Gastroesophageal sphincter (tissue), 4 donors: ENCODE results near the gene FCRL5. TPM values are rescaled to one million over a fixed set of nuclear protein-coding genes. Genes with fewer than 3 reads are reported as not detected.

Experiments
- ATAC-seq: fragments of 150-250 bp; one replicate; pipeline ENCODE4 v1.9.1; 2016; ENCODE audit warnings: mild to moderate bottlenecking, moderate library complexity
- H3K27ac ChIP-seq, 4 donors: fragments of 200-600 bp; sonication (generic) in 3 of 4; 1 replicate in 3 of 4; 2 replicates in 1 of 4; pipeline ENCODE4 v1.5.1; 2016 to 2019
- H3K27me3 ChIP-seq: fragments of 200-600 bp; sonication (generic); one replicate; pipeline ENCODE4 v1.5.1; 2019
- H3K36me3 ChIP-seq, 2 donors: fragments of 200-600 bp; sonication (generic); one replicate each; pipeline ENCODE4 v1.5.1; 2019; ENCODE audit warnings: control low read depth in 1 of 2
- H3K4me1 ChIP-seq, 3 donors: fragments of 200-600 bp; sonication (generic); 1 replicate in 2 of 3; 2 replicates in 1 of 3; pipeline ENCODE4 v1.5.1; 2016 to 2019; ENCODE audit warnings: control low read depth in 2 of 3
- H3K4me3 ChIP-seq, 2 donors: fragments of 200-600 bp; sonication (generic); one replicate each; pipeline ENCODE4 v1.5.1; 2019; ENCODE audit warnings: mild to moderate bottlenecking in 1 of 2, moderate library complexity in 1 of 2
- H3K9me3 ChIP-seq, 3 donors: fragments of 200-600 bp; sonication (generic); one replicate each; pipeline ENCODE4 v1.5.1; 2017 to 2019; ENCODE audit warnings: control low read depth in 2 of 3
- EP300 ChIP-seq: sonication (generic); formaldehyde crosslinking; IDR thresholded peaks from one replicate; pipeline ENCODE4 v1.6.1; 2017; ENCODE audit warnings: antibody characterized with exemption, mild to moderate bottlenecking
- POLR2A ChIP-seq, 2 donors: fragments of 450-650 bp; IDR thresholded peaks; one replicate each; pipeline ENCODE4 v1.6.1; 2017; ENCODE audit warnings: antibody characterized with exemption in 2 of 2, mild to moderate bottlenecking in 2 of 2, moderate library complexity in 1 of 2
- POLR2AphosphoS5 ChIP-seq: sonication (generic); formaldehyde crosslinking; IDR thresholded peaks from one replicate; pipeline ENCODE4 v1.6.1; 2017; ENCODE audit warnings: antibody characterized with exemption
- WGBS, 2 donors: methylation state at CpG; one replicate each; pipeline ENCODE4 v1.1.5; 2018; ENCODE audit warnings: low coverage in 1 of 2; 5-methylcytosine and 5-hydroxymethylcytosine counted together
- total RNA-seq, 4 donors: library from RNA; depleted of rRNA; stranded (reverse); fragments of >200 nt; gene quantifications; one replicate each; pipeline ENCODE4 v1.1.0, GENCODE V29; 2016
- TF ChIP-seq, protein P1 (sequence below), 4 experiments: fragments of 200-600 bp in 2 of 4; fragments of 450-650 bp in 2 of 4; sonication (generic) in 1 of 4; IDR thresholded peaks; one replicate each; pipeline ENCODE4 v1.5.1; 2017 to 2019; ENCODE audit warnings: antibody characterized with exemption in 4 of 4, mild to moderate bottlenecking in 2 of 4, moderate library complexity in 2 of 4

The FCRL5 gene
- total RNA-seq = under 1 TPM in 2 of 4 donors, not detected in 2; 0.05 to 0.13 TPM

DNA sequence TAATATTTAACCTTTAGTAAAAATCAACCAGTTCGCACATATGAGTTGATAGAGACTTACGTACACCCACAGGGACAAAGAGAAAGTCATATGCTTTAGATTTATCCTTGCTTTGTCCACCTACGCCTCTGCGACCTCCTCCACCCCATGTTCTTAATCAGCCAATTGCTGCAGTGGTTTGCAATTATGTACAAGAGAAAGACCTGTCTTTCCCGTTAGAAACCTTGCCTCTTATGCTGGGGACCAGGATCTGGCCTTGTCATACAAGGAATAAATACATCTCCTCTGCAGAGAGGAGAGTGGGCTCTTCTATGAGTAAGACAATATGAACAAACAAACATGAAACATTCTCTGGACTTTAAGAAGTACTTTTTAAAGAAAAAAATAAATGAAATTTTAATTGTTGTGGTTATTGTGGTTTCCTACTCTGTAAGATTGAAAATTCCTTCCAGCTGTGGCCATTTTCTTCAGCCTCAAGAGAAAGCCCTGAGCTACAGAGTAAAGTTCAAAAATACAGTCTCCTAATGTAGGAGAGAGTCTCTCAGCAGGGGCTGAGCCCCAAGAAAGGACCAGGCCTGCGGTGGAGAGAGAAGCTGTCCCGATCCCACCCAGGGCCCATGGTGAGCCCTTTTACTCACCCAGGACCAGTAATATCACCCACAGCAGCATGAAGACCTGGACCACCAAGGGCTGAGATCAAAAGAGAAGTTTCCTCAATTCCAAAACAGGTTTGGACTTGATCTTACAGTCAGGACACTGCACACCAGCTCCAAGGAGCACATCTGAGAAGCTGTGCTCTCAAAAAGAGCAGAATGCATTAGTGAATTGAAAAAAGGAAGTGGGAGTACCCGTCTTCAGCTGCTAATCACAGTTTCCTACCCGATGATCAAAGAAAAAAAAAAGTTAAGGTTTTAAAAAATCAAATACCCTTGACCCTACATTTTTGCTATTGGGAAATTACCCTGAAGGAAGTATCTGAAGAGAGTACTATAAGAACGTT is at the start of gene FCRL5:
FCRL5 (minus strand) TSS at position 822 of the 1,000 bp plus-strand sequence; CDS start at position 669, 153 bp downstream.
- no peak for ATAC-seq
- 72 to 78% methylated on average over 8 to 10 of the region's 10 CpGs for WGBS, 2 donors
- Histone ChIP-seq H3K27ac (no peak within 1 kb of the TSS), H3K9me3 (no peaks in the 10 kb centered on the region), H3K36me3 (no peaks in the 10 kb centered on the region), H3K27me3 (peaks cover 9% of the 10 kb centered on the region), H3K4me1 (no peaks in the 10 kb centered on the region), H3K4me3 (no peak within 1 kb of the TSS)
- TF ChIP-seq POLR2AphosphoS5 = no peak
- TF ChIP-seq POLR2A (IDR thresholded peaks at IDR 0.05) = no peak
- TF ChIP-seq, protein P1, sequence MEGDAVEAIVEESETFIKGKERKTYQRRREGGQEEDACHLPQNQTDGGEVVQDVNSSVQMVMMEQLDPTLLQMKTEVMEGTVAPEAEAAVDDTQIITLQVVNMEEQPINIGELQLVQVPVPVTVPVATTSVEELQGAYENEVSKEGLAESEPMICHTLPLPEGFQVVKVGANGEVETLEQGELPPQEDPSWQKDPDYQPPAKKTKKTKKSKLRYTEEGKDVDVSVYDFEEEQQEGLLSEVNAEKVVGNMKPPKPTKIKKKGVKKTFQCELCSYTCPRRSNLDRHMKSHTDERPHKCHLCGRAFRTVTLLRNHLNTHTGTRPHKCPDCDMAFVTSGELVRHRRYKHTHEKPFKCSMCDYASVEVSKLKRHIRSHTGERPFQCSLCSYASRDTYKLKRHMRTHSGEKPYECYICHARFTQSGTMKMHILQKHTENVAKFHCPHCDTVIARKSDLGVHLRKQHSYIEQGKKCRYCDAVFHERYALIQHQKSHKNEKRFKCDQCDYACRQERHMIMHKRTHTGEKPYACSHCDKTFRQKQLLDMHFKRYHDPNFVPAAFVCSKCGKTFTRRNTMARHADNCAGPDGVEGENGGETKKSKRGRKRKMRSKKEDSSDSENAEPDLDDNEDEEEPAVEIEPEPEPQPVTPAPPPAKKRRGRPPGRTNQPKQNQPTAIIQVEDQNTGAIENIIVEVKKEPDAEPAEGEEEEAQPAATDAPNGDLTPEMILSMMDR (IDR thresholded peaks at IDR 0.05) = no peak
- TF ChIP-seq EP300 = no peak

DNA sequence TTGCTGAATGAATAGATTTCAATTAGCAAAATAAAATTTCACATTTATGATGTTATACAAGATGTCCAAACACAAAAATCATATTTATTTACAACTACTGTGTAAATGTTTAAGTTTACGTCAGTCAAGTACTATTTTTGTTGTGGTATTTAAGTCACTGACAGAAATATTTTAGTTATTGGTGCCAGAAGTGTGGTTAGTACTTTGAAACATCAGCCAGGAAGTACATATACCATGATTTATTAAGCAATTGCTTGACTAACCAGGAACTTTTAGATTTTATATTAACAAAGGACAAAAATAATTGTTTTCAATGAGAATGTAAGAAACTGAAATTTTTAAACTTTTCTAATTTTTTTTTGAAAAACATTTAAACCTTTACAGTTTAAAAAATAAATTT is 47.9 kb upstream of the FCRL5 start:
- Histone ChIP-seq H3K36me3 (no peaks in the 10 kb centered on the region), H3K27me3 (peaks cover 5% of the 10 kb centered on the region), H3K9me3 (no peaks in the 10 kb centered on the region), H3K4me3 (no peak overlapping the region), H3K27ac (no peak overlapping the region), H3K4me1 (no peaks in the 10 kb centered on the region)
- no peak for ATAC-seq
- WGBS, 2 donors = 47 to 73% methylated on average over 1 of the region's 1 CpG
- no peak for TF ChIP-seq POLR2A (IDR thresholded peaks at IDR 0.05)
- TF ChIP-seq, protein P1 (IDR thresholded peaks at IDR 0.05) = no peak
- TF ChIP-seq EP300 = no peak
- no peak for TF ChIP-seq POLR2AphosphoS5

DNA sequence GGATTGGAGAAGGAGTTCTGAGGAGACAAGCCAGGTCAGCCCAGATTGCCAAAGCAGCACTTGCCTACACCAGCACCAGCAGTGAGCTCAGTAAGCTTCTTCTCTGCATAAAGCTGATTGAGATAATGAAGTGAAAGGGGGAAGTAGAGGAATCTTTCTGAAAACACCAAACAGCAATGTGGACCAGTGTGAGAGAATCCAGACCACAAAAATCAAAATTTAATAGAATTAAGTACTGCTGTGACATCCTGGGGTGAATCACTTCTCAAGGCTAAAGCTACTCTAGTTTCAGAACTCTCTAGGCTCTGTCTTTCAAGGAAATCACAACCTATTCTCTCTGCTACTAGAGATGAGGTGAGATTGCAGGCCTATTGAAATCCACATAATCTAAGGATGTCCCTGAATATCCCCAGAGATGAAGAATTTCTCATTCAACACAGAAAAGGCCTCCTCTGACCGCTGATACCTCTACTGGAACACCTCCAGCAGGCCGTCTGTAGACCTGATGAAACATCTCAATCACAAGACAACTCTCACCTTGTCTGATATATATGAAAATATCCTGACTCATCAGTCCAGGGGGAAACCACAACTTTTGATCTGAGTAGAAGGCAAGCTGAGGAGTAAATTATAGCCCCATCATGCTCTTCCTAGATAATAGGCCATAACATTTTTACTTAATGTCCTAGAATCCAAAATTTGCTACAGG is 45.8 kb upstream of the FCRL5 start, which contains the start of gene FCRL4:
FCRL4 (minus strand) TSS at position 127 of the 709 bp plus-strand sequence. CDS start 141 bp downstream, outside the sequence.
- Histone ChIP-seq H3K27me3 (peaks cover 9% of the 10 kb centered on the region), H3K27ac (no peak within 1 kb of the TSS), H3K36me3 (no peaks in the 10 kb centered on the region), H3K9me3 (no peaks in the 10 kb centered on the region), H3K4me1 (no peaks in the 10 kb centered on the region), H3K4me3 (no peak within 1 kb of the TSS)
- WGBS, 2 donors = 63 to 83% methylated on average over 1 to 2 of the region's 2 CpGs
- ATAC-seq = no peak
- no peak for TF ChIP-seq POLR2AphosphoS5
- TF ChIP-seq, protein P1 (IDR thresholded peaks at IDR 0.05) = no peak
- no peak for TF ChIP-seq POLR2A (IDR thresholded peaks at IDR 0.05)
- TF ChIP-seq EP300 = no peak

DNA sequence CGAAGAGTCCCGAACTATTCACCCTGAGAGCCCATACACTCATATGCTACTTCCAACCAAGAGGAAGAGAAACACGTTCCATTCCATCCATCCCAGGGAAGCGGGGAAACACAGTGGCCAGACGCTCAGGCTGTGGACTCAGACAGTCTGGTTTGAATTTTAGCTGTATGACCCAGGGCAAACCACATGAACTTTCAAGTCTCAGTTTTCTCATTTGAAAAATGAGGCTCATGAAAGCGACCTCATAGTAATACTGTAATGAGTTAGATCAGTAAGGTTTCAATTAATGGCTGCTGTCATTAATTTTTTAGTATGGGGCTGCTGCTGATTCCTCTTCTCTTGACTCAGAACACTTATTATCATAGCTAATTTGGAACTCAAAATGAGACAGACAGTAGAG is 44.1 kb upstream of the FCRL5 start:
- H3K4me3 ChIP-seq = no peak overlapping the region
- H3K27me3 ChIP-seq = peaks cover 9% of the 10 kb centered on the region
- WGBS, 2 donors = 61 to 79% methylated on average over 2 to 5 of the region's 6 CpGs
- TF ChIP-seq, protein P1 (IDR thresholded peaks at IDR 0.05) = no peak
- no peak for TF ChIP-seq POLR2AphosphoS5
- H3K4me1 ChIP-seq = no peaks in the 10 kb centered on the region
- H3K36me3 ChIP-seq = no peaks in the 10 kb centered on the region
- H3K9me3 ChIP-seq = no peaks in the 10 kb centered on the region
- no peak for ATAC-seq
- H3K27ac ChIP-seq = no peak overlapping the region
